ENCODE data around the gene SMIM13.

- TF ChIP-seq, protein P1, sequence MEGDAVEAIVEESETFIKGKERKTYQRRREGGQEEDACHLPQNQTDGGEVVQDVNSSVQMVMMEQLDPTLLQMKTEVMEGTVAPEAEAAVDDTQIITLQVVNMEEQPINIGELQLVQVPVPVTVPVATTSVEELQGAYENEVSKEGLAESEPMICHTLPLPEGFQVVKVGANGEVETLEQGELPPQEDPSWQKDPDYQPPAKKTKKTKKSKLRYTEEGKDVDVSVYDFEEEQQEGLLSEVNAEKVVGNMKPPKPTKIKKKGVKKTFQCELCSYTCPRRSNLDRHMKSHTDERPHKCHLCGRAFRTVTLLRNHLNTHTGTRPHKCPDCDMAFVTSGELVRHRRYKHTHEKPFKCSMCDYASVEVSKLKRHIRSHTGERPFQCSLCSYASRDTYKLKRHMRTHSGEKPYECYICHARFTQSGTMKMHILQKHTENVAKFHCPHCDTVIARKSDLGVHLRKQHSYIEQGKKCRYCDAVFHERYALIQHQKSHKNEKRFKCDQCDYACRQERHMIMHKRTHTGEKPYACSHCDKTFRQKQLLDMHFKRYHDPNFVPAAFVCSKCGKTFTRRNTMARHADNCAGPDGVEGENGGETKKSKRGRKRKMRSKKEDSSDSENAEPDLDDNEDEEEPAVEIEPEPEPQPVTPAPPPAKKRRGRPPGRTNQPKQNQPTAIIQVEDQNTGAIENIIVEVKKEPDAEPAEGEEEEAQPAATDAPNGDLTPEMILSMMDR (IDR thresholded peaks at IDR 0.05; ENCODE audit: insufficient read depth, low read length, poor library complexity, severe bottlenecking), result no peak
- TF ChIP-seq EZH2phosphoT487 (conservative IDR thresholded peaks at IDR 0.05; ENCODE audit: low read length), result no peak
Observed at GRCh38 chr6:11166948-11167347, 73.3 kb downstream of the SMIM13 start.

All from SU-DHL-6 (cell line).